IMR-90 (cell line): Measurements from ENCODE around the gene ADAM23. TPM values are rescaled to one million over a fixed set of nuclear protein-coding genes. Genes with fewer than 3 reads are reported as not detected.

Experiments used
- ATAC-seq: fragments of 200-7000 bp; cut with Tn5 transposase; 2 replicates; pipeline ENCODE4 v1.9.1; 2020; ENCODE audit warnings: low read depth, mild to moderate bottlenecking, moderate library complexity
- BruUV-seq: library from RNA; stranded (reverse); fragments of 400-500 nt; replicated peaks from 2 replicates; lab custom pipeline; 2021; lab: Mats Ljungman, UMichigan
- CTCF ChIA-PET: fragments of 300-600 bp; formaldehyde crosslinking; extraction: SDS; loops from one replicate; lab custom pipeline; 2021; ENCODE audit warnings: antibody characterized with exemption; lab: Yijun Ruan, JAX
- POLR2A ChIA-PET: fragments of 300-600 bp; sonication (Branson Sonifier 250); formaldehyde crosslinking; loops from one replicate; lab custom pipeline; 2022; ENCODE audit warnings: antibody characterized with exemption; ENCODE audit not compliant: unreplicated experiment; lab: Charles Lee
- DNase-seq: peaks from one replicate; pipeline ENCODE4 v3.0.0; 2013
- H2AFZ ChIP-seq: replicated peaks from 2 replicates; pipeline ENCODE3; 2013; ENCODE audit warnings: low read length, mild to moderate bottlenecking; ENCODE audit not compliant: poor library complexity
- H2AK5ac ChIP-seq: 2 replicates; pipeline ENCODE4 v1.6.1; 2013; ENCODE audit warnings: low read depth, low read length, inconsistent platforms
- H2AK9ac ChIP-seq: replicated peaks from 2 replicates; pipeline ENCODE3; 2013; ENCODE audit warnings: mild to moderate bottlenecking, low read depth, low read length, moderate library complexity; ENCODE audit not compliant: poor library complexity
- H2BK120ac ChIP-seq: 2 replicates; pipeline ENCODE4 v1.6.1; 2013; ENCODE audit warnings: low read depth, low read length, inconsistent platforms
- H2BK15ac ChIP-seq: 3 replicates; pipeline ENCODE4 v1.6.1; 2013; ENCODE audit warnings: low read depth, low read length, inconsistent platforms
- H2BK20ac ChIP-seq: 2 replicates; pipeline ENCODE4 v1.6.1; 2013; ENCODE audit warnings: low read depth, mild to moderate bottlenecking, inconsistent platforms, low read length, moderate library complexity
- H2BK5ac ChIP-seq: 2 replicates; pipeline ENCODE4 v1.6.1; 2013; ENCODE audit warnings: mild to moderate bottlenecking, low read depth, low read length, inconsistent platforms; ENCODE audit not compliant: poor library complexity, severe bottlenecking
- H3K14ac ChIP-seq: replicated peaks from 2 replicates; pipeline ENCODE4 v1.6.1; 2013; ENCODE audit warnings: low read depth, low read length, inconsistent platforms
- H3K18ac ChIP-seq: 2 replicates; pipeline ENCODE4 v1.6.1; 2013; ENCODE audit warnings: low read depth, low read length, control low read depth
- H3K23ac ChIP-seq: 2 replicates; pipeline ENCODE4 v1.6.1; 2013; ENCODE audit warnings: low read depth, low read length, inconsistent platforms
- H3K27ac ChIP-seq: 2 replicates; pipeline ENCODE4 v1.5.1; 2013; ENCODE audit warnings: mild to moderate bottlenecking, control low read depth, low read length; ENCODE audit not compliant: insufficient read depth
- H3K27me3 ChIP-seq: 2 replicates; pipeline ENCODE4 v1.6.1; 2013; ENCODE audit warnings: low read length; ENCODE audit not compliant: control insufficient read depth, insufficient read depth
- H3K36me3 ChIP-seq: 2 replicates; pipeline ENCODE4 v1.6.1; 2013; ENCODE audit warnings: low read length, mixed read lengths; ENCODE audit not compliant: control insufficient read depth, insufficient read depth
- H3K4ac ChIP-seq: 2 replicates; pipeline ENCODE4 v1.6.1; 2013; ENCODE audit warnings: low read depth, low read length, inconsistent platforms
- H3K4me1 ChIP-seq: 2 replicates; pipeline ENCODE4 v1.6.1; 2013; ENCODE audit warnings: low read length, mixed read lengths; ENCODE audit not compliant: control insufficient read depth, insufficient read depth
- H3K4me2 ChIP-seq: 2 replicates; pipeline ENCODE4 v1.6.1; 2013; ENCODE audit warnings: low read depth, mild to moderate bottlenecking, control low read depth, low read length, moderate library complexity
- H3K4me3 ChIP-seq: 2 replicates; pipeline ENCODE4 v1.5.1; 2013; ENCODE audit warnings: low read depth, mild to moderate bottlenecking, control low read depth, low read length, moderate library complexity; ENCODE audit not compliant: insufficient read depth
- H3K56ac ChIP-seq: 2 replicates; pipeline ENCODE4 v1.6.1; 2013; ENCODE audit warnings: low read length, inconsistent platforms; ENCODE audit not compliant: insufficient read depth; ENCODE audit errors: extremely low read depth
- H3K79me1 ChIP-seq, 2 experiments: 2 replicates each; pipeline ENCODE4 v1.6.1; 2013; ENCODE audit warnings: low read length in 2 of 2, inconsistent platforms in 1 of 2, low read depth in 1 of 2
- H3K9ac ChIP-seq: 2 replicates; pipeline ENCODE4 v1.6.1; 2013; ENCODE audit warnings: low read depth, low read length, control low read depth
- H3K9me1 ChIP-seq: 2 replicates; pipeline ENCODE4 v1.6.1; 2013; ENCODE audit warnings: low read length, inconsistent platforms; ENCODE audit not compliant: insufficient read depth
- H3K9me3 ChIP-seq: 2 replicates; pipeline ENCODE4 v1.6.1; 2013; ENCODE audit warnings: low read length; ENCODE audit not compliant: control insufficient read depth, insufficient read depth
- H4K20me1 ChIP-seq: 2 replicates; pipeline ENCODE4 v1.6.1; 2013; ENCODE audit warnings: low read length, inconsistent platforms; ENCODE audit not compliant: insufficient read depth
- H4K5ac ChIP-seq: 2 replicates; pipeline ENCODE4 v1.6.1; 2013; ENCODE audit warnings: mild to moderate bottlenecking, low read depth, low read length, control low read depth
- H4K8ac ChIP-seq, 2 experiments: 2 replicates each; pipeline ENCODE4 v1.6.1; 2013; ENCODE audit warnings: low read depth in 2 of 2, low read length in 2 of 2, control low read depth in 1 of 2, inconsistent platforms in 1 of 2
- H4K91ac ChIP-seq: 2 replicates; pipeline ENCODE4 v1.6.1; 2013; ENCODE audit warnings: low read depth, low read length, inconsistent platforms; ENCODE audit not compliant: insufficient read depth
- BHLHE40 ChIP-seq: fragments of 150-350 bp; IDR thresholded peaks from 2 replicates; pipeline ENCODE4 v1.6.1; 2016; ENCODE audit warnings: mild to moderate bottlenecking, low read depth, low read length
- CEBPB ChIP-seq: IDR thresholded peaks from 2 replicates; pipeline ENCODE4 v1.6.1; 2012; ENCODE audit warnings: low read depth, low read length, improper control_type of control experiment
- CHD1 ChIP-seq: IDR thresholded peaks from 2 replicates; pipeline ENCODE4 v1.6.1; 2012; ENCODE audit warnings: low read depth, low read length, improper control_type of control experiment
- MXI1 ChIP-seq: IDR thresholded peaks from 2 replicates; pipeline ENCODE4 v1.6.1; 2012; ENCODE audit warnings: low read depth, mild to moderate bottlenecking, low read length, moderate library complexity, borderline replicate concordance
- WGBS, 2 experiments: methylation state at CpG; one replicate each; pipeline versions ENCODE4 v1.1.5 to v1.1.7; 2013; ENCODE audit warnings: missing lambda C conversion rate in 2 of 2; ENCODE audit not compliant: insufficient read length in 1 of 2; ENCODE audit errors: extremely low coverage in 2 of 2; 5-methylcytosine and 5-hydroxymethylcytosine counted together
- dilution Hi-C: fragments of 300-500 bp; cut with HindIII; formaldehyde crosslinking; loops from one replicate; pipeline ENCODE4 v1.14.3; 2018; ENCODE audit warnings: low sequenced_read_pairs; ENCODE audit not compliant: unreplicated experiment
- in situ Hi-C: fragments of 300-500 bp; cut with MboI; formaldehyde crosslinking; loops from 3 replicates; pipeline ENCODE4 v1.14.3; 2019; ENCODE audit warnings: low sequenced_read_pairs, inconsistent platforms, mixed read lengths
- intact Hi-C: fragments of 100-400 bp; cut with micrococcal nuclease; formaldehyde crosslinking; loops from 2 replicates; pipeline ENCODE4 v1.10.0; 2022
- polyA plus RNA-seq, 3 experiments: library from polyadenylated mRNA; depleted of rRNA; stranded (reverse); fragments of >200 nt; gene quantifications; 2 replicates each; pipeline ENCODE4 v1.2.3, GENCODE V29; 2012; ENCODE audit warnings: low replicate concordance in 1 of 3
- total RNA-seq: library from RNA; depleted of rRNA; stranded (reverse); fragments of >200 nt; gene quantifications from 2 replicates; pipeline ENCODE4 v1.2.3, GENCODE V29; 2012

ADAM23 gene
- total and polyA plus RNA-seq, 2 of the 4 experiments (the other 2 are of a cell fraction): 2.9 to 10.3 TPM

DNA sequence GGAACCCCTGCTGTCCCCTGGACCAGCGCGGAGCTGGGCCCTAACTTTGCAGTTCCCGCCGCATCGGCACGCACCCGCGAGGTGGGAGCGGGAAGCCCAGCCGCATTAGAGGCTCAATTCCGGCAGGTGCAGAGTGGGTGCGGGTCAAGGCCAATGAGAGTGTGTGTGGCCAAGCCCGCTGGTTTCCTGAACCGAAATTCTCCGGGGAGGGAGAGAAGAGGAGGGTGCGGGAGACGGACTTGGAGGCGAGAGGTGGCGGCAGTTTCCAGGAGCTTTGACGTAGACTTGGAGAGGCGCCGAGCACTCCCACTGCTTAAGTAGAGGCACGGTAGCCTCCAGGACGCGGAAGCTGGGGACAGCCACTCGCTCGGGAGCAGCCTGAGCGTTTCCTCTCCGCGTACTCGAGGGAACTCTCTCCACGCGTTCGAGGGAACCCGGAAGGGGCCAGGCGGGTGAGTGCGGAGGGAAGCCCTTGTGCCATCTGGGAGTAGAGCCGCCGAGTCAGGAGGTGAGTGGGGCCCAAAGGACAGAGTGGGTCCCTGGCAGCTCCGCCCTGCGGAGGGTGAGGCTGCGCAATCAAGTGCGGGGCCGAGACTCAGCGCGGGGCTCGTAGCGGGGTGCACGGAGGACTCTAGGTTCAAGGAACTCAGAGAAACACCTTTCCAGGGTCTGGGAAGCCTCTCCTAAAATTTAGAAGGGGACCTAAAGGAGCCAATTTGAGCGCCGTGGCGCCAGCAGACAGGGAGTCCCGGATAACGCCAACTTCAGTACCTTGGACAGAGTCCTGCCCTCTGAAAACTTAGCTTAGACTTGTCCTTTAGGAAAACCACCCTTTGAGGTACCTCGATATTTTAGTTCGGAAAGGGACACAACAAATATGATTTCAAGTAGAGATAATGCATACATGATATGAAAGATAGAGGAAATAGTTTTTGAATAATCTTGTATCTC, 199.0 kb downstream of the ADAM23 start, which contains the start of gene FAM237A (continued):
- TF ChIP-seq BHLHE40: no peak
- TF ChIP-seq CHD1: no peak

DNA sequence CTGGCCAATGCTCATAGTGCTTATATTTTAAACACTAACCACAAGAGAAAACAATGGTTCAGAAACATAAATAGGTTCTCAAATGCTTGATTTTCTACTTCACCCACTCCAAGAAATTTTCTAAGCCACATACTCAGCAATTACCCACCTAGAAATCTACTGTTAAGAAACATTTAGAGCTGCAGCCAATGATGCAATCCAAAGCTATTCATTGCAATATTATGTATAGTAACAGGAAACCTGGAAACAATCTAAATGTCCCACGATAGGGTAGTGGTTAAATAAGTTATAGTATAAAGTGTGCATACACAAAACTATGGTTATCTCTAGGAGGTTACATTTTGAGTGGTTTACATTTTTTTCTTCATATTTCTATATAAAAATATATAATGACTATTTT, 204.7 kb downstream of the ADAM23 start:
- ChIA-PET POLR2A (no interaction called here), CTCF (no interaction called here)
- H4K8ac ChIP-seq: no peak overlapping the region
- H2BK120ac ChIP-seq: no peak overlapping the region
- no peaks in the 10 kb centered on the region for H3K27me3 ChIP-seq
- H3K56ac ChIP-seq: no peak overlapping the region
- H3K4me1 ChIP-seq: no peaks in the 10 kb centered on the region
- H3K14ac ChIP-seq: no peak overlapping the region
- no peaks in the 10 kb centered on the region for H3K9me3 ChIP-seq
- H3K23ac ChIP-seq: no peak overlapping the region
- ATAC-seq (no peak), DNase-seq (peak; percentile 3)
- H4K20me1 ChIP-seq: no peaks in the 10 kb centered on the region
- dilution Hi-C loops (no loop called here), intact Hi-C loops (no loop called here), in situ Hi-C loops (no loop called here)
- H2BK5ac ChIP-seq: no peak overlapping the region
- TF ChIP-seq MXI1 (no peak), CEBPB (peak; percentile 72)
- no peak overlapping the region for H3K4me3 ChIP-seq
- H3K9me1 ChIP-seq: no peaks in the 10 kb centered on the region
- no peak overlapping the region for H2AK9ac ChIP-seq
- H2BK15ac ChIP-seq: no peak overlapping the region
- H4K91ac ChIP-seq: no peak overlapping the region
- no peak overlapping the region for H2AK5ac ChIP-seq
- no CpG with 5 or more reads among the region's 1 CpG for whole genome bisulfite sequencing, 2 experiments
- no peak overlapping the region for H2BK20ac ChIP-seq
- H3K27ac ChIP-seq: no peak overlapping the region
- BruUV-seq: no TSS peak
- no peak overlapping the region for H3K18ac ChIP-seq
- H3K36me3 ChIP-seq: no peaks in the 10 kb centered on the region
- no peak overlapping the region for H3K4ac ChIP-seq
- H4K5ac ChIP-seq: no peak overlapping the region
- H3K79me1 ChIP-seq: no peaks in the 10 kb centered on the region
- H3K4me2 ChIP-seq: no peak overlapping the region
- H2AFZ ChIP-seq: no peak overlapping the region
- H3K9ac ChIP-seq: no peak overlapping the region
